ENCODE data around the gene SUMF1.

DNA sequence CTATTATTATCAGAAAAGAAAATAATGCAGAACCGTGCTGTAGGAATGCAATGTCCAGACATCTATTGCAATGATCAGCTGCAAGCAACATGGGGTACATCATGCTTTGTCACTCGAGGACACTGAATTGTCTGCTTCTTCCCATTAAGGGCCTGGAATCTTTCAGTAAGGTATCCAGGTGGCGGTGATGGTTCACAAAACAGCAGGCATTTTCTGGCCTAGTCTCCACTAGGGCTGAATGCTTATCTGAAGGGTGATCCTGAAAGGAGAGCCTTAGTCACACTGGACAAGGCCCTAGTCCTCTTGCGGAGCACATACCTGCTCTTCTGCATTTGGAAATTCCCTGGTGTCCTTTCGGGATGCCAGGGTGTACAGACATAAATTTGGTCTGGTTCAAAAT is 47.3 kb upstream of the SUMF1 start:
- no peak for TF ChIP-seq POLR2A (IDR thresholded peaks at IDR 0.05)
- TF ChIP-seq, protein P1, sequence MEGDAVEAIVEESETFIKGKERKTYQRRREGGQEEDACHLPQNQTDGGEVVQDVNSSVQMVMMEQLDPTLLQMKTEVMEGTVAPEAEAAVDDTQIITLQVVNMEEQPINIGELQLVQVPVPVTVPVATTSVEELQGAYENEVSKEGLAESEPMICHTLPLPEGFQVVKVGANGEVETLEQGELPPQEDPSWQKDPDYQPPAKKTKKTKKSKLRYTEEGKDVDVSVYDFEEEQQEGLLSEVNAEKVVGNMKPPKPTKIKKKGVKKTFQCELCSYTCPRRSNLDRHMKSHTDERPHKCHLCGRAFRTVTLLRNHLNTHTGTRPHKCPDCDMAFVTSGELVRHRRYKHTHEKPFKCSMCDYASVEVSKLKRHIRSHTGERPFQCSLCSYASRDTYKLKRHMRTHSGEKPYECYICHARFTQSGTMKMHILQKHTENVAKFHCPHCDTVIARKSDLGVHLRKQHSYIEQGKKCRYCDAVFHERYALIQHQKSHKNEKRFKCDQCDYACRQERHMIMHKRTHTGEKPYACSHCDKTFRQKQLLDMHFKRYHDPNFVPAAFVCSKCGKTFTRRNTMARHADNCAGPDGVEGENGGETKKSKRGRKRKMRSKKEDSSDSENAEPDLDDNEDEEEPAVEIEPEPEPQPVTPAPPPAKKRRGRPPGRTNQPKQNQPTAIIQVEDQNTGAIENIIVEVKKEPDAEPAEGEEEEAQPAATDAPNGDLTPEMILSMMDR (IDR thresholded peaks at IDR 0.05): no peak
